Measurements from ENCODE around the gene LRGUK. TPM values are rescaled to one million over a fixed set of nuclear protein-coding genes. Genes with fewer than 3 reads are reported as not detected.

The LRGUK gene
- total and polyA plus RNA-seq, 2 donors (not counting 1 experiment from before 2014, with no cell fraction given) = 0.27 to 0.49 TPM

DNA sequence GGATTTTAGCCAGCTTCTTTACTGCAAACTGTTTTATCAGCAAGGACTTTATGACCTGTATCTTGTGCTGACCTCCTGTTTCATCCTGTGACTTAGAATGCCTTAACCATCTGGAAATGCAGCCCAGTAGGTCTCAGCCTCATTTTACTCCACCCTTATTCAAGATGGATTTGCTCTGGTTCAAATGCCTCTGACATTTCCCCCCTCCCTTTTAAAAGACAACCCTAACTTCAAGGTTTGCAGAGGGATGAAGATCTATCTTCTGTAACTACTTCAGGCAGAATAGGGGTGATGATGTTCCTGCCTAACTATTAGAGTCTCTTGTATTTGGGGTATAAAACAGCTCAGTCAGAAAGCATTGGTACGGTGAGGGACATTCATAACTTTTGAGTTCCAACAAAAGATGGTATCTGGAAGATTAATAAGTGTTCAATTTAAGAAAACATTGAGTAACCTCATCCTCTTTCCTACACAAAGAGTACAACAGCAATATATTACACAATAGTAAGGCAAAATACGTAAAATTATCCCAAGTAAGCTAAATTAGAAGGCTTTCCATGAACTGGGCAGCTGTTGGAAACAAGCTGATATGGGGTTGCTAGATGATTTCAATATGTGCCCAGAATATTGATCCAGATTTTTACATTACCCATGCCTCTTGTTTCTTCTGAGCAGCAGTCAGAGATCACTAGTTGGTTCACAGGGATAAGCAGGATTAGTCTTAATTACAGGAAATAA is 40.0 kb upstream of the LRGUK start:
- peaks cover 3 to 17% (median 4%) of the 10 kb centered on the region in 3 donors for H3K9me3 ChIP-seq (ENCODE audit: control extremely low read depth in 1 of 3, control insufficient read depth in 2 of 3, insufficient read depth in 1 of 3, low read length in 2 of 3)
- no peaks in the 10 kb centered on the region for H3K36me3 ChIP-seq (replicated peaks in 1 of 2; ENCODE audit: control extremely low read depth in 1 of 2, control insufficient read depth in 1 of 2, extremely low read depth in 1 of 2, insufficient read depth in 2 of 2, low read length in 1 of 2)
- POLR2A ChIA-PET = no interaction called here
- H3K4me3 ChIP-seq (ENCODE audit: control extremely low read depth in 1 of 5, extremely low read depth in 1 of 5, insufficient read depth in 1 of 5, low read depth in 2 of 5, low read length in 4 of 5) = no peak overlapping the region
- H3K4me1 ChIP-seq (ENCODE audit: control insufficient read depth in 2 of 2, insufficient read depth in 2 of 2, low read length in 2 of 2) = peaks cover 10 to 12% of the 10 kb centered on the region in 2 donors
- H3K9ac ChIP-seq (ENCODE audit: low read length) = no peak overlapping the region
- no peaks in the 10 kb centered on the region for H3K79me2 ChIP-seq (ENCODE audit: control insufficient read depth, insufficient read depth, low read length)
- TF ChIP-seq, protein P1, sequence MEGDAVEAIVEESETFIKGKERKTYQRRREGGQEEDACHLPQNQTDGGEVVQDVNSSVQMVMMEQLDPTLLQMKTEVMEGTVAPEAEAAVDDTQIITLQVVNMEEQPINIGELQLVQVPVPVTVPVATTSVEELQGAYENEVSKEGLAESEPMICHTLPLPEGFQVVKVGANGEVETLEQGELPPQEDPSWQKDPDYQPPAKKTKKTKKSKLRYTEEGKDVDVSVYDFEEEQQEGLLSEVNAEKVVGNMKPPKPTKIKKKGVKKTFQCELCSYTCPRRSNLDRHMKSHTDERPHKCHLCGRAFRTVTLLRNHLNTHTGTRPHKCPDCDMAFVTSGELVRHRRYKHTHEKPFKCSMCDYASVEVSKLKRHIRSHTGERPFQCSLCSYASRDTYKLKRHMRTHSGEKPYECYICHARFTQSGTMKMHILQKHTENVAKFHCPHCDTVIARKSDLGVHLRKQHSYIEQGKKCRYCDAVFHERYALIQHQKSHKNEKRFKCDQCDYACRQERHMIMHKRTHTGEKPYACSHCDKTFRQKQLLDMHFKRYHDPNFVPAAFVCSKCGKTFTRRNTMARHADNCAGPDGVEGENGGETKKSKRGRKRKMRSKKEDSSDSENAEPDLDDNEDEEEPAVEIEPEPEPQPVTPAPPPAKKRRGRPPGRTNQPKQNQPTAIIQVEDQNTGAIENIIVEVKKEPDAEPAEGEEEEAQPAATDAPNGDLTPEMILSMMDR (IDR thresholded peaks at IDR 0.05) = no peak
- no peak for TF ChIP-seq EZH2 (IDR thresholded peaks at IDR 0.05; ENCODE audit: borderline replicate concordance, insufficient read depth, low read depth, low read length, poor library complexity, severe bottlenecking)
- Mint-ChIP-seq H3K4me1 (peaks cover 9% of the 10 kb centered on the region), H3K9me3 (ENCODE audit: insufficient read depth) (peaks cover 13% of the 10 kb centered on the region), H3K27ac (no peak overlapping the region), H3K27me3 (peaks cover 5% of the 10 kb centered on the region), H3K4me3 (no peak overlapping the region)
- no CpG with 5 or more reads among the region's 2 CpGs for WGBS (ENCODE audit: insufficient coverage)
- H3K27ac ChIP-seq (ENCODE audit: low read length in 2 of 2) = no peak overlapping the region
- no peaks in the 10 kb centered on the region for H4K20me1 ChIP-seq (ENCODE audit: control insufficient read depth, insufficient read depth, low read length, poor library complexity, severe bottlenecking)
- CTCF ChIA-PET = no interaction called here
- H3K4me2 ChIP-seq (replicated peaks; ENCODE audit: low read depth, low read length, poor library complexity, severe bottlenecking) = no peak overlapping the region
- no peak overlapping the region for H2AFZ ChIP-seq (ENCODE audit: insufficient read depth, low read depth, low read length, poor library complexity, severe bottlenecking)
- no peaks in the 10 kb centered on the region for H3K27me3 ChIP-seq (replicated peaks in 1 of 4; ENCODE audit: control extremely low read depth in 1 of 4, control insufficient read depth in 3 of 4, insufficient read depth in 4 of 4, low read length in 3 of 4)
- intact Hi-C loops (cut with micrococcal nuclease) = no loop called here
- no peak for DNase-seq
- ATAC-seq (ENCODE audit: low read depth) = no peak

DNA sequence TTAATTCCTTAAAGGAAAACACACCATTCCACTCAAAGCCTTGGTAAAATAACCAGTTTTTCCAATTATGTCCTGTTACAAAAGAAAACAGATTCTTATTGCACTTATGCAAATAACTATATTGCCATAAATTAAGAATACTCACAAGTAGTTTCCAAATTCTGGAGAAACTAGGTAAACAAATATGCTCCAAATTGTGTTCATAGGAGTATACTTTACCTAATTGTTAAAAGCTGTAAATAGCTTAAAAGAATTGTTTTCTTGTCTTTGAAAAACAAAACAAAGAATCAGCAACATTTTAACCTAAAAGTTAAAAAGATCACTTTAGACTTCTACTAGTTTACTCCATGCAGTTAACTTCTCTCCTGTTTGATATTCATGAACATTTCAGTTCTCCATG is 38.9 kb upstream of the LRGUK start:
- no peak for ATAC-seq (ENCODE audit: low read depth)
- H3K4me3 Mint-ChIP-seq = no peak overlapping the region
- no peaks in the 10 kb centered on the region for H3K36me3 ChIP-seq (replicated peaks in 1 of 2; ENCODE audit: control extremely low read depth in 1 of 2, control insufficient read depth in 1 of 2, extremely low read depth in 1 of 2, insufficient read depth in 2 of 2, low read length in 1 of 2)
- no peaks in the 10 kb centered on the region for H3K27me3 ChIP-seq (replicated peaks in 1 of 4; ENCODE audit: control extremely low read depth in 1 of 4, control insufficient read depth in 3 of 4, insufficient read depth in 4 of 4, low read length in 3 of 4)
- H3K27me3 Mint-ChIP-seq = peaks cover 8% of the 10 kb centered on the region
- no peak overlapping the region for H3K4me2 ChIP-seq (replicated peaks; ENCODE audit: low read depth, low read length, poor library complexity, severe bottlenecking)
- no peak overlapping the region for H3K9ac ChIP-seq (ENCODE audit: low read length)
- no peaks in the 10 kb centered on the region for H3K79me2 ChIP-seq (ENCODE audit: control insufficient read depth, insufficient read depth, low read length)
- ChIA-PET CTCF (no interaction called here), POLR2A (no interaction called here)
- H3K9me3 ChIP-seq (ENCODE audit: control extremely low read depth in 1 of 3, control insufficient read depth in 2 of 3, insufficient read depth in 1 of 3, low read length in 2 of 3) = peaks cover 3 to 17% (median 4%) of the 10 kb centered on the region in 3 donors
- intact Hi-C loops (cut with micrococcal nuclease) = no loop called here
- H3K4me1 ChIP-seq (ENCODE audit: control insufficient read depth in 2 of 2, insufficient read depth in 2 of 2, low read length in 2 of 2) = peaks cover 10 to 12% of the 10 kb centered on the region in 2 donors
- H3K27ac ChIP-seq (ENCODE audit: low read length in 2 of 2) = no peak overlapping the region
- TF ChIP-seq, protein P1 (IDR thresholded peaks at IDR 0.05) = no peak
- no peak for TF ChIP-seq EZH2 (IDR thresholded peaks at IDR 0.05; ENCODE audit: borderline replicate concordance, insufficient read depth, low read depth, low read length, poor library complexity, severe bottlenecking)
- H3K4me3 ChIP-seq (ENCODE audit: control extremely low read depth in 1 of 5, extremely low read depth in 1 of 5, insufficient read depth in 1 of 5, low read depth in 2 of 5, low read length in 4 of 5) = no peak overlapping the region
- H4K20me1 ChIP-seq (ENCODE audit: control insufficient read depth, insufficient read depth, low read length, poor library complexity, severe bottlenecking) = no peaks in the 10 kb centered on the region
- H2AFZ ChIP-seq (ENCODE audit: insufficient read depth, low read depth, low read length, poor library complexity, severe bottlenecking) = no peak overlapping the region
- H3K9me3 Mint-ChIP-seq (ENCODE audit: insufficient read depth) = peaks cover 19% of the 10 kb centered on the region
- H3K4me1 Mint-ChIP-seq = peaks cover 9% of the 10 kb centered on the region
- DNase-seq = no peak
- H3K27ac Mint-ChIP-seq = no peak overlapping the region
